ENCODE data around the gene CSRNP3. TPM values are rescaled to one million over a fixed set of nuclear protein-coding genes. Genes with fewer than 3 reads are reported as not detected.

Gene CSRNP3
- total and polyA plus RNA-seq, 4 donors: 0.18 to 2.2 (median 2.0) TPM

DNA sequence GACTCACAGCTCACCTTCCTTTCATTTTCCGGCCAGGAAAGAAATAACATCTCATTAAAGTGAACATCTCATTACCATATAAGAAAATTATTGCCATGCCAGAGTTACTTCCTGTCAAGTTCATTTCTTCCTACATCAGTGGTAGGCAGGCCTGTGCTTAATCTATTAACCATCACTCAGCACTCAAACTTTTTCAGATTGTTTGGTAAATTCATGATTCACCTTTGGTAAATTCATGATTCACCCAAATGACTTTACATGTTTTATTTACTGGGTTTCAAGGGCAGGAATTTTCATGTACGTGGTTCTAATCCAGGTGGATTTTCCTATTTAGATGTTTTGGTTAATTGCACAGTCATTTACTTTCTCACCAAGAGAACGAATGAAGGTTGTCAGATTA is 116.5 kb downstream of the CSRNP3 start:
- no peaks in the 10 kb centered on the region for H3K36me3 ChIP-seq (ENCODE audit: control insufficient read depth in 4 of 4, insufficient read depth in 3 of 4, low read depth in 1 of 4, low read length in 3 of 4)
- H3K27me3 ChIP-seq (ENCODE audit: control insufficient read depth in 4 of 4, insufficient read depth in 4 of 4, low read length in 3 of 4): no peaks in the 10 kb centered on the region
- H3K9me3 ChIP-seq (ENCODE audit: control insufficient read depth in 4 of 4, low read length in 3 of 4): no peaks in the 10 kb centered on the region
- no peak overlapping the region for H3K9ac ChIP-seq (ENCODE audit: low read depth in 1 of 2, low read length in 2 of 2)
- 94% methylated on average over 3 of the region's 3 CpGs for WGBS
- no peak overlapping the region for H3K27ac ChIP-seq (ENCODE audit: low read depth in 1 of 2, low read length in 2 of 2)
- H3K4me3 ChIP-seq (ENCODE audit: low read depth in 1 of 3, low read length in 3 of 3): no peak overlapping the region
- peaks cover 0 to 4% (median 1%) of the 10 kb centered on the region in 4 donors for H3K4me1 ChIP-seq (ENCODE audit: control insufficient read depth in 4 of 4, insufficient read depth in 4 of 4, low read length in 3 of 4)
- no peak for DNase-seq (ENCODE audit: low spot score)
- TF ChIP-seq, protein P1, sequence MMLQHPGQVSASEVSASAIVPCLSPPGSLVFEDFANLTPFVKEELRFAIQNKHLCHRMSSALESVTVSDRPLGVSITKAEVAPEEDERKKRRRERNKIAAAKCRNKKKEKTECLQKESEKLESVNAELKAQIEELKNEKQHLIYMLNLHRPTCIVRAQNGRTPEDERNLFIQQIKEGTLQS (IDR thresholded peaks at IDR 0.05): no peak
- TF ChIP-seq HNF4G (IDR thresholded peaks at IDR 0.05) (no peak), NR2F2 (IDR thresholded peaks at IDR 0.05) (no peak), SP1 (IDR thresholded peaks at IDR 0.05) (no peak), ZBTB33 (IDR thresholded peaks at IDR 0.05) (no peak), RXRA (IDR thresholded peaks at IDR 0.05) (no peak), GABPA (IDR thresholded peaks at IDR 0.05 in 1 of 2, conservative IDR thresholded peaks at IDR 0.05 in 1 of 2) (no peak), FOXA1 (IDR thresholded peaks at IDR 0.05) (no peak)
- TF ChIP-seq, protein P2, sequence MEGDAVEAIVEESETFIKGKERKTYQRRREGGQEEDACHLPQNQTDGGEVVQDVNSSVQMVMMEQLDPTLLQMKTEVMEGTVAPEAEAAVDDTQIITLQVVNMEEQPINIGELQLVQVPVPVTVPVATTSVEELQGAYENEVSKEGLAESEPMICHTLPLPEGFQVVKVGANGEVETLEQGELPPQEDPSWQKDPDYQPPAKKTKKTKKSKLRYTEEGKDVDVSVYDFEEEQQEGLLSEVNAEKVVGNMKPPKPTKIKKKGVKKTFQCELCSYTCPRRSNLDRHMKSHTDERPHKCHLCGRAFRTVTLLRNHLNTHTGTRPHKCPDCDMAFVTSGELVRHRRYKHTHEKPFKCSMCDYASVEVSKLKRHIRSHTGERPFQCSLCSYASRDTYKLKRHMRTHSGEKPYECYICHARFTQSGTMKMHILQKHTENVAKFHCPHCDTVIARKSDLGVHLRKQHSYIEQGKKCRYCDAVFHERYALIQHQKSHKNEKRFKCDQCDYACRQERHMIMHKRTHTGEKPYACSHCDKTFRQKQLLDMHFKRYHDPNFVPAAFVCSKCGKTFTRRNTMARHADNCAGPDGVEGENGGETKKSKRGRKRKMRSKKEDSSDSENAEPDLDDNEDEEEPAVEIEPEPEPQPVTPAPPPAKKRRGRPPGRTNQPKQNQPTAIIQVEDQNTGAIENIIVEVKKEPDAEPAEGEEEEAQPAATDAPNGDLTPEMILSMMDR (IDR thresholded peaks at IDR 0.05; ENCODE audit: low read depth, low read length, missing input control): no peak

DNA sequence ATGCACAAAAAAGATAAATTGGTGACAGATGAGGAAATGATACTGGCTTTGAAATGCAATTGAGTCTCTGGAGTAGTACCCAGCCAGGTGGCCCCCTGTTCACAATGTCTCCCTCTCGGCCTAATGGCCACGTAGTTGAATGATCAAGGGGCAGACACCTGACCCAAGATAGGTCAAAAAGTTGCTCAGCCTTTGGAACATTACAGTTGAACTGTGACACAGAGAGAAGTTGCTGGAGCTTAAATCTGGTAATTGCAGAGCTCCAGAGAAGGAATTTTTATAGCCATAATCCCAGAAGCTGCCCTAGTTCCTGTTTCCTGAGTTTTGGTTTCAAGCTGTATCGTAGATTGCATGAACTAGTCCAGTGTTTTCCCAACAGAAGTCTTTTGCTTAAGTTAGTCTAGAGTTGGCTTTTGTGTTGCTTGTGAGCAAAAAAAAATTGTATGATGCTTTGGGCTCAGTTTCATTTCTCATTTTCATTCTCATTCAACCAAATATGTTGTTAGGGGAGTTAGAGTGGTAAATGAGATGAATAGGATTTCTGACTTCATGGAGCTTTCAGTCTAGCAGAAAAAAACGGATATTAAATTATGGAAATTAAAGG is 117.9 kb downstream of the CSRNP3 start:
- Histone ChIP-seq H3K4me1 (ENCODE audit: control insufficient read depth in 4 of 4, insufficient read depth in 4 of 4, low read length in 3 of 4) (peaks cover 2 to 10% (median 6%) of the 10 kb centered on the region in 4 donors), H3K9ac (ENCODE audit: low read depth in 1 of 2, low read length in 2 of 2) (no peak overlapping the region), H3K27me3 (ENCODE audit: control insufficient read depth in 4 of 4, insufficient read depth in 4 of 4, low read length in 3 of 4) (no peaks in the 10 kb centered on the region), H3K36me3 (ENCODE audit: control insufficient read depth in 4 of 4, insufficient read depth in 3 of 4, low read depth in 1 of 4, low read length in 3 of 4) (no peaks in the 10 kb centered on the region), H3K4me3 (ENCODE audit: low read depth in 1 of 3, low read length in 3 of 3) (no peak overlapping the region), H3K27ac (ENCODE audit: low read depth in 1 of 2, low read length in 2 of 2) (no peak overlapping the region), H3K9me3 (ENCODE audit: control insufficient read depth in 4 of 4, low read length in 3 of 4) (no peaks in the 10 kb centered on the region)
- 77% methylated on average over 4 of the region's 4 CpGs for WGBS
- no peak for DNase-seq (ENCODE audit: low spot score)
- TF ChIP-seq RAD21 (IDR thresholded peaks at IDR 0.05): no peak
- TF ChIP-seq, protein P2 (IDR thresholded peaks at IDR 0.05; ENCODE audit: low read depth, low read length, missing input control): no peak
- TF ChIP-seq, protein P1 (IDR thresholded peaks at IDR 0.05): no peak
- TF ChIP-seq, protein P3, sequence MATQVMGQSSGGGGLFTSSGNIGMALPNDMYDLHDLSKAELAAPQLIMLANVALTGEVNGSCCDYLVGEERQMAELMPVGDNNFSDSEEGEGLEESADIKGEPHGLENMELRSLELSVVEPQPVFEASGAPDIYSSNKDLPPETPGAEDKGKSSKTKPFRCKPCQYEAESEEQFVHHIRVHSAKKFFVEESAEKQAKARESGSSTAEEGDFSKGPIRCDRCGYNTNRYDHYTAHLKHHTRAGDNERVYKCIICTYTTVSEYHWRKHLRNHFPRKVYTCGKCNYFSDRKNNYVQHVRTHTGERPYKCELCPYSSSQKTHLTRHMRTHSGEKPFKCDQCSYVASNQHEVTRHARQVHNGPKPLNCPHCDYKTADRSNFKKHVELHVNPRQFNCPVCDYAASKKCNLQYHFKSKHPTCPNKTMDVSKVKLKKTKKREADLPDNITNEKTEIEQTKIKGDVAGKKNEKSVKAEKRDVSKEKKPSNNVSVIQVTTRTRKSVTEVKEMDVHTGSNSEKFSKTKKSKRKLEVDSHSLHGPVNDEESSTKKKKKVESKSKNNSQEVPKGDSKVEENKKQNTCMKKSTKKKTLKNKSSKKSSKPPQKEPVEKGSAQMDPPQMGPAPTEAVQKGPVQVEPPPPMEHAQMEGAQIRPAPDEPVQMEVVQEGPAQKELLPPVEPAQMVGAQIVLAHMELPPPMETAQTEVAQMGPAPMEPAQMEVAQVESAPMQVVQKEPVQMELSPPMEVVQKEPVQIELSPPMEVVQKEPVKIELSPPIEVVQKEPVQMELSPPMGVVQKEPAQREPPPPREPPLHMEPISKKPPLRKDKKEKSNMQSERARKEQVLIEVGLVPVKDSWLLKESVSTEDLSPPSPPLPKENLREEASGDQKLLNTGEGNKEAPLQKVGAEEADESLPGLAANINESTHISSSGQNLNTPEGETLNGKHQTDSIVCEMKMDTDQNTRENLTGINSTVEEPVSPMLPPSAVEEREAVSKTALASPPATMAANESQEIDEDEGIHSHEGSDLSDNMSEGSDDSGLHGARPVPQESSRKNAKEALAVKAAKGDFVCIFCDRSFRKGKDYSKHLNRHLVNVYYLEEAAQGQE (IDR thresholded peaks at IDR 0.05): no peak

Measured in liver (tissue), 9 donors.